Measurements from ENCODE around the gene TDRD6.

Gene TDRD6

DNA sequence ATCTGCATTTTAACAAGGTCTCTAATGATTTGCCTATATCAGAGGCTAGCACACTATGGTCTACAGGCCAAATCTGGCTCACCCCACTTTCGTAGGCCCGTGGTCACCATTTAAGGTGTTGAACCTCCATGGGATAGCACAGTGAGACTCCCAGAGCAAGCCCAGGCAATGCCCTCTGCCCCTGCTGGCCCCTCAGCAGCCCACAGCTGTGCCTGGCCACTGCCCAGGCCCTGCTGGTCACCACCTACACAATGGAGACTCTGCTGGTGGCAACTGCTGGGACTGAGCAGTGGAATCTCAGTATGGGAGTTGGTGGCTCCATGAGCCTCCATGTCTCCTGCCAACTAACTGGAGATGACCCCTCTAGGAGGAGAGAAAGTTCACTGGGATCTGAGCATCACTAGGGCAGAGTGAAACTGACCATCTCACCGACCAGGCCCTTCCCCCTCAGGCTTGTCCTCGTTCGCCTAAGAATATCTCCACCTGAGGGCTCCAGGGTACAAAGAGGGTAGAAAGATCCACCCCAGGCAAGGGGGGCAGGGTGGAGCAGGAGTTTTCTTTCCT is 61.3 kb downstream of the TDRD6 start:
- DNase-seq: no peak

DNA sequence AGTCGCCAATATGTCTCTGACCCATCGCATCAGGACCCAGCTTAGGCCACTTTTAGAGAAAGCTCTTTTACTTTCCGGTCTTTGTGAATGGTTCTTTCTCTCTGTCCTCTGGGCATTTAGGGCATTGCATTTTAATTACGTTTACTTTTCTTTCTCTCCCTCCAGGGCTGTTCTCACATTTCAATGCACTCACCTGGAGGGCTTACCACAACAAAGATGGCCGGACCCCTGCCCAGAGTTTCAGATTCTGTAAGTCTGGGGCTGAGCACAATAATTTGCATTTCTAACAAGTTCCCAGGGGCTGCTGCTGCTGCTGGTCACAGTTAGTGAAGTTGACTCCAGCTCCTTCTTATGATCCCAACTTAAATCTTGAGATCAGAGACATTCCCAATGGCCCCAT is 62.0 kb downstream of the TDRD6 start:
- no peak for DNase-seq

DNA sequence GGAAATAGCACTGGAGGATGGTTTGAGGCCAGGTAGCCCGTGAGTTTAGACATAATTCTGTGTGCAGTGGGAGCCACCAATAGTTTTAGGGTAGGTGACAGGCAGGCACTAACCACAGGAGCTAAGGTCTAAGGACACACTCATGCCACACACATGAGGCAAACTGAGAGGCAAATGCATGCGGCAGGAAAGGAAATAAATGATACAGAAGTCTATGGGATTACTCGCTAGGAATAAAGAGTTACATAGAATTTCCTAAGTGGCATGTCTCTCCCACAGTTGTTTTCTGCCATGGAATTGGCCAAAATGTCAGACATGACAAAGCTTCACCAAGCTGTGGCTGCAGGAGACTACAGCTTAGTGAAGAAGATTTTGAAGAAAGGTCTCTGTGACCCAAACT is 64.0 kb downstream of the TDRD6 start:
- DNase-seq: no peak

All from hippocampal formation (tissue), 2 donors.